ENCODE results near the gene KLHDC10. TPM values are rescaled to one million over a fixed set of nuclear protein-coding genes. Genes with fewer than 3 reads are reported as not detected.
"Not testable (repeated sequence)": the region's sequence is repeated elsewhere in the genome, so short reads cannot be mapped to it uniquely, and the experiment has no call there.

The KLHDC10 gene
- total RNA-seq, 1 donor from 2014 or later: 26.6 TPM

- no peaks in the 10 kb centered on the region for H3F3A ChIP-seq (ENCODE audit: low read depth)
- H3K4me1 Mint-ChIP-seq: no peaks in the 10 kb centered on the region
Measured at GRCh38 chr7:130112662-130113425, 42.5 kb downstream of the KLHDC10 start.

GRCh38 chr7:130113426-130113805 lies 43.1 kb downstream of the KLHDC10 start:
- H3K79me2 ChIP-seq (ENCODE audit: low read depth); H3K36me3 ChIP-seq; H3F3A ChIP-seq (ENCODE audit: low read depth); H3K4me3 ChIP-seq; H3K4me1 Mint-ChIP-seq; H3K27me3 Mint-ChIP-seq (ENCODE audit: insufficient read depth, low read depth); H3K9me3 ChIP-seq (ENCODE audit: low read depth); H3K27ac Mint-ChIP-seq; H3K27me3 ChIP-seq; H3K27ac ChIP-seq; H4K20me1 ChIP-seq (ENCODE audit: low read depth); H3K4me2 ChIP-seq; H3K4me1 ChIP-seq; H3K9ac ChIP-seq; DNase-seq (ENCODE audit: low spot score); H3K9me3 Mint-ChIP-seq; H3K4me3 Mint-ChIP-seq; H2AFZ ChIP-seq (replicated peaks): not testable (repeated sequence)
- H3K36me3 Mint-ChIP-seq: peaks cover 14% of the 10 kb centered on the region

More at GRCh38 chr7:130112662-130113425, 42.5 kb downstream of the KLHDC10 start:
- no peak overlapping the region for H3K27ac ChIP-seq
- no peak for TF ChIP-seq CTCF (IDR thresholded peaks at IDR 0.05)
- TF ChIP-seq EZH2phosphoT487 (IDR thresholded peaks at IDR 0.05): no peak
- no peak for TF ChIP-seq EZH2 (IDR thresholded peaks at IDR 0.05)
- no peak overlapping the region for H3K4me2 ChIP-seq
- H3K4me3 ChIP-seq: no peak overlapping the region
- H3K9me3 ChIP-seq (ENCODE audit: low read depth): no peaks in the 10 kb centered on the region
- Mint-ChIP-seq H3K36me3 (peaks cover 13% of the 10 kb centered on the region), H3K4me3 (no peak overlapping the region), H3K27ac (no peak overlapping the region), H3K27me3 (ENCODE audit: insufficient read depth, low read depth) (peaks cover 5% of the 10 kb centered on the region), H3K9me3 (peaks cover 11% of the 10 kb centered on the region)
- H4K20me1 ChIP-seq (ENCODE audit: low read depth): no peaks in the 10 kb centered on the region
- no peaks in the 10 kb centered on the region for H3K27me3 ChIP-seq
- H3K79me2 ChIP-seq (ENCODE audit: low read depth): no peaks in the 10 kb centered on the region
- H3K9ac ChIP-seq: no peak overlapping the region
- DNase-seq (ENCODE audit: low spot score): no peak
- H3K4me1 ChIP-seq: no peaks in the 10 kb centered on the region
- H2AFZ ChIP-seq (replicated peaks): no peak overlapping the region
- H3K36me3 ChIP-seq: no peaks in the 10 kb centered on the region

- no peak for TF ChIP-seq CTCF (IDR thresholded peaks at IDR 0.05)
- TF ChIP-seq EZH2 (IDR thresholded peaks at IDR 0.05): no peak
- no peak for TF ChIP-seq EZH2phosphoT487 (IDR thresholded peaks at IDR 0.05)
- H3K27me3 ChIP-seq: no peaks in the 10 kb centered on the region
- no peak for DNase-seq (ENCODE audit: low spot score)
Measured at GRCh38 chr7:130113887-130114286, 43.6 kb downstream of the KLHDC10 start.

GRCh38 chr7:130114374-130114773 lies 44.0 kb downstream of the KLHDC10 start:
- peaks cover 14% of the 10 kb centered on the region for H3K36me3 Mint-ChIP-seq
- Histone ChIP-seq H3K4me3 (no peak overlapping the region), H3K4me2 (no peak overlapping the region), H3K27me3 (no peaks in the 10 kb centered on the region), H3K36me3 (no peaks in the 10 kb centered on the region), H3K4me1 (no peaks in the 10 kb centered on the region), H2AFZ (replicated peaks) (no peak overlapping the region), H3K27ac (no peak overlapping the region), H3K9ac (no peak overlapping the region), H3K79me2 (ENCODE audit: low read depth) (no peaks in the 10 kb centered on the region), H3K9me3 (ENCODE audit: low read depth) (no peaks in the 10 kb centered on the region), H3F3A (ENCODE audit: low read depth) (no peaks in the 10 kb centered on the region), H4K20me1 (ENCODE audit: low read depth) (no peaks in the 10 kb centered on the region)
- no peak for DNase-seq (ENCODE audit: low spot score)
- no peaks in the 10 kb centered on the region for H3K4me1 Mint-ChIP-seq
- H3K27ac Mint-ChIP-seq: no peak overlapping the region
- H3K27me3 Mint-ChIP-seq (ENCODE audit: insufficient read depth, low read depth): peaks cover 4% of the 10 kb centered on the region
- H3K9me3 Mint-ChIP-seq: peaks cover 2% of the 10 kb centered on the region
- no peak overlapping the region for H3K4me3 Mint-ChIP-seq
- no peak for TF ChIP-seq EZH2 (IDR thresholded peaks at IDR 0.05)
- TF ChIP-seq CTCF (IDR thresholded peaks at IDR 0.05): no peak

More at GRCh38 chr7:130113887-130114286, 43.6 kb downstream of the KLHDC10 start:
- Mint-ChIP-seq H3K27me3 (ENCODE audit: insufficient read depth, low read depth) (peaks cover 5% of the 10 kb centered on the region), H3K27ac (no peak overlapping the region), H3K36me3 (peaks cover 14% of the 10 kb centered on the region), H3K9me3 (peaks cover 3% of the 10 kb centered on the region), H3K4me3 (no peak overlapping the region), H3K4me1 (no peaks in the 10 kb centered on the region)
- Histone ChIP-seq H3K4me2 (no peak overlapping the region), H3K9me3 (ENCODE audit: low read depth) (no peaks in the 10 kb centered on the region), H2AFZ (replicated peaks) (no peak overlapping the region), H3K27ac (no peak overlapping the region), H3F3A (ENCODE audit: low read depth) (no peaks in the 10 kb centered on the region), H3K4me3 (no peak overlapping the region), H3K4me1 (no peaks in the 10 kb centered on the region), H4K20me1 (ENCODE audit: low read depth) (no peaks in the 10 kb centered on the region), H3K9ac (no peak overlapping the region), H3K79me2 (ENCODE audit: low read depth) (no peaks in the 10 kb centered on the region), H3K36me3 (no peaks in the 10 kb centered on the region)
